Measurements from ENCODE around the gene ATG101.

DNA sequence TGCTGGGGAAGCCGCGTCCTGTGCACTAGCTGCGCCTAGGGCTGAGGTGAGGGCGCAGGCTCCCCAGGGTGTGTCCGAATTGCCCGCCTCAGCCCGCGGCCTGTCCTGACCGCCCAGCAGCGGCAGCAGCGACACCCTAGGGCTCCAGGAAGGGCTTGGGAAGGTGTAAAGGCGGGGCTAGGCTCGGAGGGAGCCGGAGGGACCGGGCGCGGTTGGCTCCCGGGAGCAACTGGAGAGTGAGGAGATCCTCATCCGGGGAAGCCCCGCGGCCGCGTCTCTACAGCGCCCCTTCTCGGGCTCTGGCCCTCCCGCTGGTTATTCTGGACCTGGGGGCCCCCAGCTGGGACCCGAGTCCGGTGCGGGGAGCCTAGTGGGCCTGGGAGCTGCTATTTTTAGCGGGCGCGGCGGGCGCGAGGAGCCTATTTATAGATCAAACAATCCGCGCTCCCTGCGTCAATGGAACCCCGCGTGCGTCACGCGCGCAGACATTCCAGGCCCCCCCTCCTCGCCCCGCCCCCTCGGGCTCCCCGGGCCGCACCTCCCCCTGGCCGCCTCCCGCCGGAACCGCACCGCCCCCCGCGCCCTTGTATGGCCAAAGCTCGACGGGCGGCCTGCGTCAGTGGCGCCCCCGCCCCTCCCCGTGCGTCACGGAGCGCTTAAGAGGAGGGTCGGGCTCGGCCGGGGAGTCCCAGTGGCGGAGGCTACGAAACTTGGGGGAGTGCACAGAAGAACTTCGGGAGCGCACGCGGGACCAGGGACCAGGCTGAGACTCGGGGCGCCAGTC lies 18.8 kb upstream of the ATG101 start, which contains the start of gene NR4A1:
- TF ChIP-seq, protein P1, sequence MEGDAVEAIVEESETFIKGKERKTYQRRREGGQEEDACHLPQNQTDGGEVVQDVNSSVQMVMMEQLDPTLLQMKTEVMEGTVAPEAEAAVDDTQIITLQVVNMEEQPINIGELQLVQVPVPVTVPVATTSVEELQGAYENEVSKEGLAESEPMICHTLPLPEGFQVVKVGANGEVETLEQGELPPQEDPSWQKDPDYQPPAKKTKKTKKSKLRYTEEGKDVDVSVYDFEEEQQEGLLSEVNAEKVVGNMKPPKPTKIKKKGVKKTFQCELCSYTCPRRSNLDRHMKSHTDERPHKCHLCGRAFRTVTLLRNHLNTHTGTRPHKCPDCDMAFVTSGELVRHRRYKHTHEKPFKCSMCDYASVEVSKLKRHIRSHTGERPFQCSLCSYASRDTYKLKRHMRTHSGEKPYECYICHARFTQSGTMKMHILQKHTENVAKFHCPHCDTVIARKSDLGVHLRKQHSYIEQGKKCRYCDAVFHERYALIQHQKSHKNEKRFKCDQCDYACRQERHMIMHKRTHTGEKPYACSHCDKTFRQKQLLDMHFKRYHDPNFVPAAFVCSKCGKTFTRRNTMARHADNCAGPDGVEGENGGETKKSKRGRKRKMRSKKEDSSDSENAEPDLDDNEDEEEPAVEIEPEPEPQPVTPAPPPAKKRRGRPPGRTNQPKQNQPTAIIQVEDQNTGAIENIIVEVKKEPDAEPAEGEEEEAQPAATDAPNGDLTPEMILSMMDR (IDR thresholded peaks at IDR 0.05) = no peak
- TF ChIP-seq POLR2A (IDR thresholded peaks at IDR 0.05) = peak; percentile 96
